GM12875 (cell line): ENCODE measurements around the gene PTGR2.
"Not testable (repeated sequence)": the region's sequence is repeated elsewhere in the genome, so short reads cannot be mapped to it uniquely, and the experiment has no call there.

Experiments used
- H3K4me3 ChIP-seq: one replicate; pipeline ENCODE4 v1.5.1; 2011; ENCODE audit warnings: low read depth, low read length, control low read depth
- CTCF ChIP-seq: IDR thresholded peaks from 2 replicates; pipeline ENCODE4 v1.5.1; 2011; ENCODE audit warnings: low read depth, mild to moderate bottlenecking, control low read depth, inconsistent platforms, low read length, moderate library complexity, borderline replicate concordance; ENCODE audit not compliant: insufficient read depth

The PTGR2 gene

GRCh38 chr14:73895939-73896338 is 44.3 kb downstream of the PTGR2 start:
- no peak for TF ChIP-seq CTCF
- H3K4me3 ChIP-seq, result no peak overlapping the region

GRCh38 chr14:73896521-73896920 is 44.9 kb downstream of the PTGR2 start:
- TF ChIP-seq CTCF, result no peak
- no peak overlapping the region for H3K4me3 ChIP-seq

- TF ChIP-seq CTCF, result no peak
Observed at GRCh38 chr14:73903028-73903427, 51.4 kb downstream of the PTGR2 start.

GRCh38 chr14:73909681-73910080 is 58.0 kb downstream of the PTGR2 start:
- TF ChIP-seq CTCF, result no peak
- H3K4me3 ChIP-seq, result no peak overlapping the region

More at GRCh38 chr14:73903028-73903427, 51.4 kb downstream of the PTGR2 start:
- no peak overlapping the region for H3K4me3 ChIP-seq

- no peak for TF ChIP-seq CTCF
- no peak overlapping the region for H3K4me3 ChIP-seq
Observed at GRCh38 chr14:73913256-73913655, 61.6 kb downstream of the PTGR2 start.

GRCh38 chr14:73916324-73916723 is 64.7 kb downstream of the PTGR2 start:
- TF ChIP-seq CTCF, result no peak
- H3K4me3 ChIP-seq, result no peak overlapping the region

GRCh38 chr14:73919457-73919856 is 67.8 kb downstream of the PTGR2 start:
- H3K4me3 ChIP-seq, result not testable (repeated sequence)

- no peak for TF ChIP-seq CTCF
- no peak overlapping the region for H3K4me3 ChIP-seq
Observed at GRCh38 chr14:73924337-73924736, 72.7 kb downstream of the PTGR2 start.
